ENCODE data around the gene PRKG1. TPM values are rescaled to one million over a fixed set of nuclear protein-coding genes. Genes with fewer than 3 reads are reported as not detected.

PRKG1 gene
- polyA plus RNA-seq, 3 donors: not detected

DNA sequence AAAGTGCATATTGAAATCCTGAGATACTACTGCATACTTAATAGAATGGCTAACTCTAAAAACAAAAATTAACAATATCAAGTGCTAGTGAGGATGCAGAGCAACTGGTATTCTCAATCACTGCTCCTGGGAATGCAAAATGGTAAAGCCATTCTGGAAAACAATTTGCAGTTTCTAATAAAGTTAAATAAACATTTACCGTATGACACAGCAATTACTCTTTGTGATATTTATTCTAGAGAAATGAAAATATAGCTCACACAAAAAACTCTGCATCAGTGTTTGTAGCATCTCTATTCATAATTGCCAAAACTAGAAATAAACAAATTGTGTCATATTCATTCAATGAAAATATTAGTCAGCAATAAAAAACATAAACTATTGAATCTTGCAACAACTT is 984.8 kb downstream of the PRKG1 start:
- H3K9me3 ChIP-seq (replicated peaks in 1 of 2; ENCODE audit: control insufficient read depth in 1 of 2, insufficient read depth in 1 of 2, low read length in 2 of 2): peaks cover 0 to 10% of the 10 kb centered on the region in 2 donors
- no peaks in the 10 kb centered on the region for H3K27me3 Mint-ChIP-seq (ENCODE audit: low read depth in 3 of 3)
- TF ChIP-seq, protein P1, sequence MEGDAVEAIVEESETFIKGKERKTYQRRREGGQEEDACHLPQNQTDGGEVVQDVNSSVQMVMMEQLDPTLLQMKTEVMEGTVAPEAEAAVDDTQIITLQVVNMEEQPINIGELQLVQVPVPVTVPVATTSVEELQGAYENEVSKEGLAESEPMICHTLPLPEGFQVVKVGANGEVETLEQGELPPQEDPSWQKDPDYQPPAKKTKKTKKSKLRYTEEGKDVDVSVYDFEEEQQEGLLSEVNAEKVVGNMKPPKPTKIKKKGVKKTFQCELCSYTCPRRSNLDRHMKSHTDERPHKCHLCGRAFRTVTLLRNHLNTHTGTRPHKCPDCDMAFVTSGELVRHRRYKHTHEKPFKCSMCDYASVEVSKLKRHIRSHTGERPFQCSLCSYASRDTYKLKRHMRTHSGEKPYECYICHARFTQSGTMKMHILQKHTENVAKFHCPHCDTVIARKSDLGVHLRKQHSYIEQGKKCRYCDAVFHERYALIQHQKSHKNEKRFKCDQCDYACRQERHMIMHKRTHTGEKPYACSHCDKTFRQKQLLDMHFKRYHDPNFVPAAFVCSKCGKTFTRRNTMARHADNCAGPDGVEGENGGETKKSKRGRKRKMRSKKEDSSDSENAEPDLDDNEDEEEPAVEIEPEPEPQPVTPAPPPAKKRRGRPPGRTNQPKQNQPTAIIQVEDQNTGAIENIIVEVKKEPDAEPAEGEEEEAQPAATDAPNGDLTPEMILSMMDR (IDR thresholded peaks at IDR 0.05): no peak
- H3K27ac ChIP-seq (ENCODE audit: low read depth in 1 of 2, low read length in 2 of 2): no peak overlapping the region
- H3K4me1 ChIP-seq (ENCODE audit: control insufficient read depth in 1 of 2, insufficient read depth in 2 of 2, low read length in 2 of 2): no peaks in the 10 kb centered on the region
- no CpG with 5 or more reads among the region's 1 CpG for WGBS (ENCODE audit: insufficient coverage)
- no peaks in the 10 kb centered on the region for H3K79me2 ChIP-seq (ENCODE audit: insufficient read depth, low read length)
- no peak overlapping the region for H3K4me3 ChIP-seq (replicated peaks in 1 of 3; ENCODE audit: low read depth in 2 of 3, low read length in 3 of 3)
- no peak overlapping the region for H3K4me2 ChIP-seq (replicated peaks; ENCODE audit: extremely low read depth, low read length, poor library complexity, severe bottlenecking)
- no peaks in the 10 kb centered on the region for H3K4me1 Mint-ChIP-seq
- no peak overlapping the region for H3K27ac Mint-ChIP-seq
- intact Hi-C loops (cut with micrococcal nuclease): no loop called here
- no peak overlapping the region for H3K9ac ChIP-seq (ENCODE audit: insufficient read depth, low read length, poor library complexity, severe bottlenecking)
- no peak overlapping the region for H3K4me3 Mint-ChIP-seq
- H3K9me3 Mint-ChIP-seq: peaks cover 0 to 5% (median 0%) of the 10 kb centered on the region in 7 donors
- H2AFZ ChIP-seq (ENCODE audit: insufficient read depth, low read depth, low read length, poor library complexity, severe bottlenecking): no peak overlapping the region
- no peaks in the 10 kb centered on the region for H3K36me3 Mint-ChIP-seq
- DNase-seq: no peak
- no peaks in the 10 kb centered on the region for H3K36me3 ChIP-seq (replicated peaks in 1 of 2; ENCODE audit: control insufficient read depth in 1 of 2, insufficient read depth in 2 of 2, low read length in 2 of 2)
- H4K20me1 ChIP-seq (ENCODE audit: insufficient read depth, low read length): no peaks in the 10 kb centered on the region
- H3K27me3 ChIP-seq (ENCODE audit: control insufficient read depth in 2 of 2, insufficient read depth in 2 of 2, low read length in 2 of 2): no peaks in the 10 kb centered on the region

DNA sequence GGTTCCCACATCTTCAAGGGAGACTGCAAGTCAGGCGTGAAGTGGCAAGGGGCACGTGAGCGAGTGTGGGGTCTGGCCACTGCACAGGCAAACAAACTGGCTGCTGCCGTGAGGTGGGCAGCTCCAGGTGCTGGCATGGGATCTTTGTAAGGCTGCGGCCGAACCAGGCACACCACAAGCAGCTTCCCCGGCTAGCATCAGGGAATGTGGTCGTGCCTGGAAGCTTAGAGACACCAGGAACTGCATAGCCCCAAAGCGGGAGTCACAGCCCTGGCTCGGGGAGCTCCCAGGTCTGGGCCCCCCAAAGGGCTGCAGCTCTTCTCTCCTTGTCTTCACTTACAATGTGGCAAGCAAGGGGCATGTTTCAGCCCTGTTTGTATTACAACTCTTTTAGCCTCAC is 988.9 kb downstream of the PRKG1 start:
- Mint-ChIP-seq H3K27ac (no peak overlapping the region), H3K36me3 (no peaks in the 10 kb centered on the region), H3K27me3 (ENCODE audit: low read depth in 3 of 3) (no peaks in the 10 kb centered on the region), H3K4me1 (no peaks in the 10 kb centered on the region), H3K4me3 (no peak overlapping the region), H3K9me3 (peaks cover 0 to 4% (median 2%) of the 10 kb centered on the region in 7 donors)
- H3K9ac ChIP-seq (ENCODE audit: insufficient read depth, low read length, poor library complexity, severe bottlenecking): no peak overlapping the region
- H3K4me3 ChIP-seq (replicated peaks in 1 of 3; ENCODE audit: low read depth in 2 of 3, low read length in 3 of 3): no peak overlapping the region
- H3K4me1 ChIP-seq (ENCODE audit: control insufficient read depth in 1 of 2, insufficient read depth in 2 of 2, low read length in 2 of 2): no peaks in the 10 kb centered on the region
- 96% methylated on average over 10 of the region's 10 CpGs for WGBS (ENCODE audit: insufficient coverage)
- no peaks in the 10 kb centered on the region for H3K27me3 ChIP-seq (ENCODE audit: control insufficient read depth in 2 of 2, insufficient read depth in 2 of 2, low read length in 2 of 2)
- peaks cover 0 to 17% of the 10 kb centered on the region in 2 donors for H3K9me3 ChIP-seq (replicated peaks in 1 of 2; ENCODE audit: control insufficient read depth in 1 of 2, insufficient read depth in 1 of 2, low read length in 2 of 2)
- TF ChIP-seq, protein P1 (IDR thresholded peaks at IDR 0.05): no peak
- no peaks in the 10 kb centered on the region for H4K20me1 ChIP-seq (ENCODE audit: insufficient read depth, low read length)
- intact Hi-C loops (cut with micrococcal nuclease): no loop called here
- no peak overlapping the region for H3K4me2 ChIP-seq (replicated peaks; ENCODE audit: extremely low read depth, low read length, poor library complexity, severe bottlenecking)
- H3K27ac ChIP-seq (ENCODE audit: low read depth in 1 of 2, low read length in 2 of 2): no peak overlapping the region
- no peak overlapping the region for H2AFZ ChIP-seq (ENCODE audit: insufficient read depth, low read depth, low read length, poor library complexity, severe bottlenecking)
- H3K79me2 ChIP-seq (ENCODE audit: insufficient read depth, low read length): no peaks in the 10 kb centered on the region
- no peaks in the 10 kb centered on the region for H3K36me3 ChIP-seq (replicated peaks in 1 of 2; ENCODE audit: control insufficient read depth in 1 of 2, insufficient read depth in 2 of 2, low read length in 2 of 2)
- DNase-seq: no peak
